HepG2 (cell line): ENCODE results near the gene FAM78B.

Experiments used
- BRCA1 ChIP-seq: sonication (generic); formaldehyde crosslinking; IDR thresholded peaks from 2 replicates; pipeline ENCODE4 v1.4.0; 2020; ENCODE audit warnings: missing genetic modification reagents
- EP300 ChIP-seq, 3 experiments: sonication (generic) in 1 of 3; formaldehyde crosslinking in 1 of 3; IDR thresholded peaks; 2 replicates each; pipeline versions ENCODE4 v1.5.1 to v1.6.1; 2011 to 2020; ENCODE audit warnings: low read depth in 2 of 3, low read length in 2 of 3, borderline replicate concordance in 1 of 3, improper control_type of control experiment in 1 of 3, mild to moderate bottlenecking in 1 of 3, missing genetic modification reagents in 1 of 3, moderate library complexity in 1 of 3
- NFYB ChIP-seq: sonication (generic); formaldehyde crosslinking; IDR thresholded peaks from 2 replicates; pipeline ENCODE4 v1.4.0; 2020; ENCODE audit warnings: missing genetic modification reagents
- NR0B2 ChIP-seq: sonication (generic); formaldehyde crosslinking; IDR thresholded peaks from 2 replicates; pipeline ENCODE4 v1.4.0; 2020; ENCODE audit warnings: mild to moderate bottlenecking, missing genetic modification reagents
- PRDM15 ChIP-seq: sonication (generic); formaldehyde crosslinking; IDR thresholded peaks from 2 replicates; pipeline ENCODE4 v1.4.0; 2020; ENCODE audit warnings: missing genetic modification reagents
- RFX5 ChIP-seq: IDR thresholded peaks from 2 replicates; pipeline ENCODE4 v1.6.1; 2011; ENCODE audit warnings: low read depth, low read length, improper control_type of control experiment
- SIN3A ChIP-seq: IDR thresholded peaks from 2 replicates; pipeline ENCODE4 v1.6.1; 2011; ENCODE audit warnings: low read depth, mild to moderate bottlenecking, control low read depth, low read length, borderline replicate concordance
- TFE3 ChIP-seq: IDR thresholded peaks from 2 replicates; pipeline ENCODE4 v1.6.1; 2016
- TIGD3 ChIP-seq: sonication (generic); formaldehyde crosslinking; IDR thresholded peaks from 2 replicates; pipeline ENCODE4 v1.5.1; 2020; ENCODE audit warnings: mild to moderate bottlenecking, missing genetic modification reagents, borderline replicate concordance
- UBTF ChIP-seq: sonication (generic); formaldehyde crosslinking; IDR thresholded peaks from 2 replicates; pipeline ENCODE4 v1.4.0; 2020; ENCODE audit warnings: mild to moderate bottlenecking, missing genetic modification reagents
- USF2 ChIP-seq, 2 experiments: sonication (generic) in 1 of 2; formaldehyde crosslinking in 1 of 2; IDR thresholded peaks; 2 replicates each; pipeline versions ENCODE4 v1.5.1 to v1.6.1; 2011 to 2020; ENCODE audit warnings: borderline replicate concordance in 1 of 2, low read depth in 1 of 2, low read length in 1 of 2, mild to moderate bottlenecking in 1 of 2, missing genetic modification reagents in 1 of 2, moderate library complexity in 1 of 2
- ZBTB34 ChIP-seq: sonication (generic); formaldehyde crosslinking; IDR thresholded peaks from 2 replicates; pipeline ENCODE4 v1.8.0; 2022; ENCODE audit warnings: mild to moderate bottlenecking, missing genetic modification reagents
- ZNF24 ChIP-seq: fragments of 450-650 bp; IDR thresholded peaks from 2 replicates; pipeline ENCODE4 v1.6.1; 2017; ENCODE audit warnings: antibody characterized with exemption, mild to moderate bottlenecking

- TF ChIP-seq EP300 (IDR thresholded peaks at IDR 0.05; ENCODE audit: low read depth in 2 of 2, low read length in 2 of 2) = no peak
- TF ChIP-seq EP300 (CRISPR knock-in tag; IDR thresholded peaks at IDR 0.05; ENCODE audit: borderline replicate concordance) = no peak
- TF ChIP-seq NFYB (CRISPR knock-in tag) = no peak
- no peak for TF ChIP-seq USF2 (IDR thresholded peaks at IDR 0.05; ENCODE audit: low read depth, low read length)
- no peak for TF ChIP-seq USF2 (CRISPR knock-in tag; IDR thresholded peaks at IDR 0.05; ENCODE audit: borderline replicate concordance)
- no peak for TF ChIP-seq RFX5
- TF ChIP-seq TIGD3 = no peak
- TF ChIP-seq BRCA1 (CRISPR knock-in tag) = no peak
- no peak for TF ChIP-seq PRDM15 (CRISPR knock-in tag)
- no peak for TF ChIP-seq ZBTB34 (CRISPR knock-in tag)
- TF ChIP-seq ZNF24 = no peak
- TF ChIP-seq NR0B2 (CRISPR knock-in tag) = no peak
- no peak for TF ChIP-seq TFE3 (CRISPR knock-in tag)
- TF ChIP-seq SIN3A = no peak
- no peak for TF ChIP-seq UBTF (CRISPR knock-in tag)
Observed at GRCh38 chr1:166164995-166165660, 1.7 kb downstream of the FAM78B start.
